DOHH2 (cell line): ENCODE measurements around the gene ADARB1.

Experiments used
- EZH2phosphoT487 ChIP-seq: fragments of 200-600 bp; sonication (generic); IDR thresholded peaks from 2 replicates; pipeline ENCODE4 v1.6.1; 2017; ENCODE audit warnings: borderline replicate concordance, mild to moderate bottlenecking, antibody characterized with exemption, low read length, moderate library complexity, mixed read lengths
- TF ChIP-seq, protein P1 (sequence below): fragments of 200-600 bp; sonication (generic); IDR thresholded peaks from one replicate; pipeline ENCODE4 v1.5.1; 2014; ENCODE audit warnings: antibody characterized with exemption, mild to moderate bottlenecking, low read depth, low read length; ENCODE audit not compliant: poor library complexity, severe bottlenecking

DNA sequence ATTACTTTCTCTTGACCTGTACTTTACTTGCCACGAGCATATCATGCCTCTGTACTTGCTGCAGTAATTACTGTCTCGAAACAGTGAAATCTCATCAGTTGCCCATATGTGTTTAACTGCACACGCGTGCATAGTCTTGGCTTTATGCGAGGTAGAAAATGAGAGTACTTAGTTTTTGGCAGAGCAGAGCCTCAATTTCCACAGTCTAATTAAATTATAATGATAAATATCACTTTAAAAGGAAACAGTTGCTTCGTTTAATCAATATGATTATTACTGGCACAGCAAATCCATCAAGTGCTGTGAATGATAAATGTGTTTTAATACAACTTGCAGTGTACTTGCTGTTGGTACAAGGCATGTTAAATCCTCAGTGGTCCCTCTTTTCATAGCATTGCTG, 47.6 kb downstream of the ADARB1 start:
- TF ChIP-seq, protein P1, sequence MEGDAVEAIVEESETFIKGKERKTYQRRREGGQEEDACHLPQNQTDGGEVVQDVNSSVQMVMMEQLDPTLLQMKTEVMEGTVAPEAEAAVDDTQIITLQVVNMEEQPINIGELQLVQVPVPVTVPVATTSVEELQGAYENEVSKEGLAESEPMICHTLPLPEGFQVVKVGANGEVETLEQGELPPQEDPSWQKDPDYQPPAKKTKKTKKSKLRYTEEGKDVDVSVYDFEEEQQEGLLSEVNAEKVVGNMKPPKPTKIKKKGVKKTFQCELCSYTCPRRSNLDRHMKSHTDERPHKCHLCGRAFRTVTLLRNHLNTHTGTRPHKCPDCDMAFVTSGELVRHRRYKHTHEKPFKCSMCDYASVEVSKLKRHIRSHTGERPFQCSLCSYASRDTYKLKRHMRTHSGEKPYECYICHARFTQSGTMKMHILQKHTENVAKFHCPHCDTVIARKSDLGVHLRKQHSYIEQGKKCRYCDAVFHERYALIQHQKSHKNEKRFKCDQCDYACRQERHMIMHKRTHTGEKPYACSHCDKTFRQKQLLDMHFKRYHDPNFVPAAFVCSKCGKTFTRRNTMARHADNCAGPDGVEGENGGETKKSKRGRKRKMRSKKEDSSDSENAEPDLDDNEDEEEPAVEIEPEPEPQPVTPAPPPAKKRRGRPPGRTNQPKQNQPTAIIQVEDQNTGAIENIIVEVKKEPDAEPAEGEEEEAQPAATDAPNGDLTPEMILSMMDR, result no peak
- TF ChIP-seq EZH2phosphoT487, result no peak
